ENCODE measurements around the gene NUTM2B.
"Not testable (repeated sequence)": the region's sequence is repeated elsewhere in the genome, so short reads cannot be mapped to it uniquely, and the experiment has no call there.

The NUTM2B gene

DNA sequence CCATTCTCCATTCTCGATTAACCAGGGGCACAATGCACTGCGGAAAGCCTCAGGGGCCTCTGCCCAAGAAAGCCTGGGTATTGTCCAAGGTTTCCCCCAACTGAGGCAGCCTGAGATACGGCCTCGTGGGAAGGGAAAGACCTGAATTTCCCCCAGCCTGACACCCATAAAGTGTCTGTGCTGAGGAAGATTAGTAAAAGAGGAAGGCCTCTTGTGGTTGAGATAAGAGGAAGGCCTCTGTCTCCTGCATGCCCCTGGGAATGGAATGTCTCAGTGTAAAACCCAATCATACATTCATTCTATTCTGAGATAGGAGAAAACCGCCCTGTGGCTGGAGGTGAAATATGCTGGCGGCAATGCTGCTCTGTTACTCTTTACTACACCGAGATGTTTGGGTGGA lies 41.8 kb downstream of the NUTM2B start:
- DNase-seq, result not testable (repeated sequence)

DNA sequence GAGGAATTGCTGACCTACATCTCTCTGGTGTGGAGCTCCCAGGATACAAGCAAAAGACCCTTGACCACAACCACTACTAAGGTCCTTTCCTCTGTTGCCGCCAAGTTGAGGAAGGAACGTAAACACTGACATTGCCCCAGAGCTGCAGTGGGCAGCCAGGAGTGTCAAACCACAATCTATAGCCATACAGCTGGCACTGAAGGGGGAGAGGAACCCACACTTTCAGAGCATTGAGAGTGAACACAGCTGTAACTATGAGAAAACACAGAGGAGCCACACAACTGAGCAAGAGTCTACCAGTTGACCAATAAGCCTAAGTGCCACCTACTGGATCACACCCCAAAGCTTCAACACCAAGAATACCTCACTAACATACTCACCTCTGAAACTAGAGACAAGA lies 45.5 kb downstream of the NUTM2B start:
- DNase-seq, result not testable (repeated sequence)

DNA sequence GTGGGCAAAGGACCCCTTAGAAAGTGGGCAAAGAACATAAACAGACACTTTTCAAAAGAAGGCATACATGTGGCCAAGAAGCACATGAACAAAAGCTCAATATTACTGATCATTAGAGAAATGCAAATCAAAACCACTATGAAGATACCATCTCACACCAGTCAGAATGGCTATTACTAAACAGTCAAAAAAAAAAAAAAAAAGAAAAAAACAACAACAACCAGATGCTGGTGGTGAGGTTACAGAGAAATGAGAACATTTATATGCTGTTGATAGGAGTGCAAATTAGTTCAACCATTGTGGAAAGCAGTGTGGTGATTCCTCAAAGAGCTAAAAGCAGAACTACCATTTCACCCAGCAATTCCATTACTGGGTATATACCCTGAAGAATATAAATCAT lies 50.6 kb downstream of the NUTM2B start:
- DNase-seq, result not testable (repeated sequence)

DNA sequence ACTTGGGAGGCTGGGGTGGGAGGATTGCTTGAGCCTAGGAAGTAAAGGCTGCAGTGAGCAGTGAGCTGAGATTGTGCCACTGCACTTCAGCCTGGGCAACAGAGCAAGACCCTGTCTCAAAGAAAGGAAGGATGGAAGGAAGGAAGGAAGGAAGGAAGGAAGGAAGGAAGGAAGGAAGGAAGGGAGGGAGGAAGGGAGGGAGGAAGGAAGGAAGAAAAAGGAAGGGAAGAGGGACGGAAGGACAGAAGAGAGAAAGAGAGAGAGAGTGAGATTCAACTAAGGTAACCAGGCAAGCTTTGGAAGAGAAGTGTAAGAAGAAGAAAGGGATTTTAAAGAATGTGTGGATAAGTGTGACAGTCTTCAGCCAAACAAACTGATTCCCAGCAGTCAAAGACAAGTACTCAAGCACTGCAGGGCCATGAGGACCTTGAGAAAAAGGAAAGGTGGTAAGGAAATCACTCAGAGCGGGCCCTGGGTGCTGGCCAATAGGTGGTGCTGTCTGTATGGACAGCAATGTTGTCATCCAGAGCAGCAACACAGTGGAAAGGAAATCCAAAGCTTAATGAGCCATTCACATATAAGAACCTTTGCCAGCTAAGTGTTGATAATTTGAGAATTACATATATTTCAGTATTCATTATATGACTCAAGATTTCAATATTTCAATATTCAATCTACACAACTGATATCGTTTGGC lies 55.4 kb downstream of the NUTM2B start:
- DNase-seq, result not testable (repeated sequence)

All from stimulated activated CD4-positive, alpha-beta T cell treated with anti-CD3 and anti-CD28 coated beads, Interleukin-4, amount 100 ng/mL, for 24 hours (primary cell).